ENCODE measurements around the gene PLEKHG2. TPM values are rescaled to one million over a fixed set of nuclear protein-coding genes. Genes with fewer than 3 reads are reported as not detected.

PLEKHG2 gene
- total and polyA plus RNA-seq, 2 donors: 28.9 to 30.5 TPM

DNA sequence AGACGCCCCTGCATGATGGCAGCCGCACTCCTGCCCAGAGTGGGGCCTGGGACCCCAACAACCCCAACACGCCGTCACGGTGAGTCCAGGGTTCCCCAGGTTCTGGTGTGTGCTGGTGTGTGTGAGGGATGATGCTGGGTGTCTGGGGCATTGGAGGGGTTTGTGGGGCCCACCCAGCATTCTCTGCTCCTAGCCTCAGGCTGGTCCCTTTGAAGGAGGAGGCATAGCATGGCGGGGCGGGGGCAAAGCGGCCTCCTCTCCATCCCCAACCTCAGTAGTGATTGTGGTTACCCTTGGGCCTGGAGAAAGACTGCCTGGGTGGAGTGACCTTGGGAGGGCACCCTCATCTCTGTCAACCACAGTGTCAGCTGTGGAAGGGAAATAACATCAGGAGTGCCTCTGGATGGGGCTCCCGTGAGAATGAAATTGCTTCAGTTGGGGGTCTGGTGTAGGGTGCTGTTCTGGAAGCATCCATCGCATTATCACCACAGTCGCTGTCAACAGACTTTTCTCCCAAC is 61.0 kb downstream of the PLEKHG2 start:
- Histone ChIP-seq H3K36me3 (ENCODE audit: insufficient read depth) (peaks cover 5% of the 10 kb centered on the region), H3K4me1 (ENCODE audit: insufficient read depth) (no peaks in the 10 kb centered on the region), H3K27ac (ENCODE audit: low read depth) (no peak overlapping the region), H3K4me3 (ENCODE audit: low read depth, low read length) (no peak overlapping the region)
- 83% methylated on average over 11 of the region's 11 CpGs for WGBS
- DNase-seq (ENCODE audit: extremely low spot score): no peak

DNA sequence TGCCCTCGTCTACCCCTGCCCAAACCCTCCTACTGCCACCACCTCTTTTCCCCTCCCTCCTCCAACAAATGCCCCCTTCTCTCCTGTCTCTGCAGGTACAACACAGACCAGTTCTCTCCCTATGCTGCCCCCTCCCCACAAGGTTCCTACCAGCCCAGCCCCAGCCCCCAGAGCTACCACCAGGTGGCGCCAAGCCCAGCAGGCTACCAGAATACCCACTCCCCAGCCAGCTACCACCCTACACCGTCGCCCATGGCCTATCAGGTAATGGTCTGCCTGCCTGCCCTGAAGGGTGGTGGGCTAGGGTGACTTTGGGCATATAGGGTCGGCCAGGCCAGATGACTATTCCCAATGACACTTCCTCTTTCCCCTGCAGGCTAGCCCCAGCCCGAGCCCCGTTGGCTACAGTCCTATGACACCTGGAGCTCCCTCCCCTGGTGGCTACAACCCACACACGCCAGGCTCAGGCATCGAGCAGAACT is 61.7 kb downstream of the PLEKHG2 start:
- H3K36me3 ChIP-seq (ENCODE audit: insufficient read depth): peaks cover 5% of the 10 kb centered on the region
- no peak overlapping the region for H3K27ac ChIP-seq (ENCODE audit: low read depth)
- WGBS: 47% methylated on average over 9 of the region's 9 CpGs
- H3K4me1 ChIP-seq (ENCODE audit: insufficient read depth): no peaks in the 10 kb centered on the region
- DNase-seq (ENCODE audit: extremely low spot score): no peak
- no peak overlapping the region for H3K4me3 ChIP-seq (ENCODE audit: low read depth, low read length)

DNA sequence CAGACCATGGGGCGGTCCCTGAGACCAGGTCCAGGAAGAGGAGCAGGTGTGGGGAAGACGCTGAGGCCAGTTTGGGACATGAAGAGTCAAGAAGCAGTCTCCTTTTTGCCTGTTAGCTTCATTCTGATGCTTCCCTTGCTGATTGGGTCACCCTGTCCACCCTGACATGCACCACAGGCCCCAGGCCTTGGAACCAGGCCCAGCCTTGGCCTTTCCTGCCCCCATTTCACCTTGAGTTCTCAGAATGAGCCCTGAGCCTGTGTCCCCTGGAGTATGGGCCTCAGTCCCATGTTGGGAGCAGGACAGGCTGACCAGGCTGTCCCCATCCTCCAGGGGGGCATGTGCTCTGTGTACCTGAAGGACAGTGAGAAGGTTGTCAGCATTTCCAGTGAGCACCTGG is 63.3 kb downstream of the PLEKHG2 start:
- Histone ChIP-seq H3K4me3 (ENCODE audit: low read depth, low read length) (no peak overlapping the region), H3K27ac (ENCODE audit: low read depth) (no peak overlapping the region), H3K4me1 (ENCODE audit: insufficient read depth) (no peaks in the 10 kb centered on the region), H3K36me3 (ENCODE audit: insufficient read depth) (peaks cover 3% of the 10 kb centered on the region)
- DNase-seq (ENCODE audit: extremely low spot score): no peak
- WGBS: 94% methylated on average over 2 of the region's 2 CpGs

Small RNAs within 50 kb of the gene (small RNA-seq; reads per million reads assigned to genes)
- gene MIR4530 (not detected), gene RN7SL566P (not detected)

Other genes with a start within 250 kb of the PLEKHG2 start
- gene NCCRP1, start 215.7 kb upstream of the PLEKHG2 start, total RNA-seq: 1.1 TPM
- 0.38 TPM for gene NCCRP1, start 215.7 kb upstream of the PLEKHG2 start, polyA plus RNA-seq
- gene SYCN, start 208.4 kb upstream of the PLEKHG2 start, total RNA-seq: not detected
- not detected for gene SYCN, start 208.4 kb upstream of the PLEKHG2 start, polyA plus RNA-seq
- gene IFNL3, start 167.7 kb upstream of the PLEKHG2 start, total RNA-seq: not detected
- not detected for gene IFNL3, start 167.7 kb upstream of the PLEKHG2 start, polyA plus RNA-seq
- not detected for gene IFNL4, start 163.8 kb upstream of the PLEKHG2 start, total RNA-seq
- gene IFNL4, start 163.8 kb upstream of the PLEKHG2 start, polyA plus RNA-seq: not detected
- gene IFNL2, start 144.3 kb upstream of the PLEKHG2 start, total RNA-seq: not detected
- gene IFNL2, start 144.3 kb upstream of the PLEKHG2 start, polyA plus RNA-seq: not detected
- not detected for gene IFNL1, start 116.3 kb upstream of the PLEKHG2 start, total RNA-seq
- gene IFNL1, start 116.3 kb upstream of the PLEKHG2 start, polyA plus RNA-seq: not detected
- 0.48 TPM for gene LRFN1, start 91.8 kb upstream of the PLEKHG2 start, total RNA-seq
- gene LRFN1, start 91.8 kb upstream of the PLEKHG2 start, polyA plus RNA-seq: 1.7 TPM
- gene GMFG, start 76.6 kb upstream of the PLEKHG2 start, total RNA-seq: 12.3 TPM
- gene GMFG, start 76.6 kb upstream of the PLEKHG2 start, polyA plus RNA-seq: 34.3 TPM
- 37.3 TPM for gene SAMD4B, start 70.2 kb upstream of the PLEKHG2 start, total RNA-seq
- 118 TPM for gene SAMD4B, start 70.2 kb upstream of the PLEKHG2 start, polyA plus RNA-seq
- gene PAF1, start 21.6 kb upstream of the PLEKHG2 start, total RNA-seq: 11.7 TPM
- gene PAF1, start 21.6 kb upstream of the PLEKHG2 start, polyA plus RNA-seq: 52.8 TPM
- 14.8 TPM for gene MED29, start 21.3 kb upstream of the PLEKHG2 start, total RNA-seq
- 50.0 TPM for gene MED29, start 21.3 kb upstream of the PLEKHG2 start, polyA plus RNA-seq
- gene ZFP36, start 5.8 kb upstream of the PLEKHG2 start, total RNA-seq: 13.0 TPM
- 759 TPM for gene ZFP36, start 5.8 kb upstream of the PLEKHG2 start, polyA plus RNA-seq
- gene RPS16, start 23.3 kb downstream of the PLEKHG2 start, total RNA-seq: 27.7 TPM
- gene RPS16, start 23.3 kb downstream of the PLEKHG2 start, polyA plus RNA-seq: 3,259 TPM
- 24.8 TPM for gene SUPT5H, start 32.9 kb downstream of the PLEKHG2 start, total RNA-seq
- 85.8 TPM for gene SUPT5H, start 32.9 kb downstream of the PLEKHG2 start, polyA plus RNA-seq
- gene TIMM50, start 68.2 kb downstream of the PLEKHG2 start, total RNA-seq: 24.0 TPM
- 52.1 TPM for gene TIMM50, start 68.2 kb downstream of the PLEKHG2 start, polyA plus RNA-seq
- not detected for gene DLL3, start 86.3 kb downstream of the PLEKHG2 start, total RNA-seq
- not detected for gene DLL3, start 86.3 kb downstream of the PLEKHG2 start, polyA plus RNA-seq
- 0.37 TPM for gene SELENOV, start 102.5 kb downstream of the PLEKHG2 start, total RNA-seq
- gene SELENOV, start 102.5 kb downstream of the PLEKHG2 start, polyA plus RNA-seq: not detected
- 5.3 TPM for gene EID2B, start 120.2 kb downstream of the PLEKHG2 start, total RNA-seq
- 6.9 TPM for gene EID2B, start 120.2 kb downstream of the PLEKHG2 start, polyA plus RNA-seq
- gene EID2, start 127.5 kb downstream of the PLEKHG2 start, total RNA-seq: 10.9 TPM
- 13.8 TPM for gene EID2, start 127.5 kb downstream of the PLEKHG2 start, polyA plus RNA-seq
- gene LGALS13, start 189.9 kb downstream of the PLEKHG2 start, total RNA-seq: not detected
- gene LGALS13, start 189.9 kb downstream of the PLEKHG2 start, polyA plus RNA-seq: not detected
- not detected for gene LGALS16, start 243.2 kb downstream of the PLEKHG2 start, total RNA-seq
- gene LGALS16, start 243.2 kb downstream of the PLEKHG2 start, polyA plus RNA-seq: not detected

Data from urinary bladder (tissue), 4 donors.